SK-N-DZ (cell line): ENCODE data around the gene PORCN.
"Not testable (repeated sequence)": the region's sequence is repeated elsewhere in the genome, so short reads cannot be mapped to it uniquely, and the experiment has no call there.

Experiments
- DNase-seq: peaks from one replicate; pipeline ENCODE4 v3.0.0-alpha.2; 2015; ENCODE audit warnings: low spot score

PORCN gene

DNA sequence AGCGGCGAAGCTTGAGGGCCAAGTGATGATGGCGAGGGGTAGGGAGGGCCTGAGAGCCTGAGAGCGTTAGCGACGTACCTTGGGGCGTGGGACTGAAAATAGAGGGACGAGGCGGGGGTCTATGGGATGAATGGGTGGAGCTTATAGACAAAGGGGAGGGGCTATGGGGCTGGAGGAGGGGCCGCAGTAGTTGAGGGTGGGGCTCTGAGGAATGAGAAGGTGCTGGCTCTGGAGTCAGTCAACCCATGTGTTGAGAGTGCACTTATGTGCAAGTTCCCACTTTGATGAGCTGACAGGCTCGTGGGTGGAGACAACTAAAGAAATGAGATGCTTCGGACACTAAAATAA is 31.2 kb downstream of the PORCN start:
- no peak for DNase-seq

DNA sequence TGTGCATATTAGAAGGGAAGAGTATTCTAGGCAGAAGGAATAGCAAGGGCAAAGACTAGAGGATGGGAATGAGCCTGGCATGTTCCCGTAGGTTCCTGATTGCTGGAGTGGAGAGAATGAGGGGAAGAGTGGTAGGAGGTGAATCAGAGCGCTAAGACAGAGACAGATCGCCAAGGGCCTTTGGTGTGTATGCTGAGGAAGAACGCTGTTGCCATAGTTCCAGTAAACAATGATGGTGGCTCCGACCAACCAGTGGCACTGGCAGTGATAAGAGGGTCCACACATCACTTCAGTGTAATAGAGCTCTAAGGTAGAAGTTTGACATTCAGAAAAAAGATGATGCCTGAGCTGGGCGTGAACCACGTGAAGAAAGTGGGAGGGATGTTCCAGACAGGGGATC is 31.7 kb downstream of the PORCN start:
- no peak for DNase-seq

DNA sequence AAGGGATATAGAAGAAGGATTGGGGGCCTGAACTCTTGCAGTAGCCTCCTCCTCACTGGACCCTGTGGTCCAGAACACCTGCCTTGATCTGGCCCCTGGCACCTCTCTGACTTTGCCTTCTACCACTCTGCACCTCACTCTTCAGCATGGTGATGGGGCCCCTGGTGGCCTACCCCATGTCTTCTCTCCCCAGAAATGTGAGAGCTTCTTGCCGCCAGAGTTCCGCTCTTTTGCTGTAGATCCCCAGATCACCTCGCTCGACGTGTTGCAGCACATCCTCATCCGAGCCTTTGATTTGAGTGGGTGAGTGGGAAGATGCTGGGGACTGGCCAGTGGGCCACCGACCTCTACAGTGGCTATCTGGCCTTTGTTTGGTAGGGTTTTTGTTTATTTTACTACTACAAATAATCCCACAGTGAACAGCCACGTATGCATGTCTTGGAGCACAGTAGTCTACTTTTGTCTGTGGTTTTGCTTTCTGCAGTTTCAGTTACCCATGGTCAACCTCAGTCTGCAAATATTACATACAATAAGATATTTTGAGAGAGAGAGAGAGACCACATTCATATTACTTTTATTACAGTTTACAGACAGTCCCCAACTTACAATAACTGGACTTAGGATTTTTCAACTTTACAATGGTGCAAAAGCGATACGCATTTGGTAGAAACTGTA is 32.5 kb downstream of the PORCN start:
- DNase-seq, result no peak

DNA sequence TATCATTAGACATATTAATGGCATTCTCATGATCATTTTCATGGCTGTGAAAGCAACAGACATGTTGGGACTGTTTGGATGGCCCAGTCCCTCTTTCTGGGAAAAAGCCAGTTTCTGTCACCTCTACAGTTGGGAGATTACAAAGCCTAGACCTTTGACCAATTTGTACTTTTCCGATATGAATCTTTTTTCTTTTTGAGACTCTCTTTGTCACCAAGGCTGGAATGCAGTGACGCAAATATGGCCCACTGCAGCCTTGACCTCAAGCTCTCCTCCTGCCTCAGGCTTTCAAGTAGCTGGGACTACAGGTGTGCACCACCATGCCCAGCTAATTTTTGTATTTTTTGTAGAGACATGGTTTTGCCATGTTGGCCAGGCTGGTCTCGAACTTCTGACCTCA is 40.1 kb downstream of the PORCN start:
- DNase-seq, result no peak

DNA sequence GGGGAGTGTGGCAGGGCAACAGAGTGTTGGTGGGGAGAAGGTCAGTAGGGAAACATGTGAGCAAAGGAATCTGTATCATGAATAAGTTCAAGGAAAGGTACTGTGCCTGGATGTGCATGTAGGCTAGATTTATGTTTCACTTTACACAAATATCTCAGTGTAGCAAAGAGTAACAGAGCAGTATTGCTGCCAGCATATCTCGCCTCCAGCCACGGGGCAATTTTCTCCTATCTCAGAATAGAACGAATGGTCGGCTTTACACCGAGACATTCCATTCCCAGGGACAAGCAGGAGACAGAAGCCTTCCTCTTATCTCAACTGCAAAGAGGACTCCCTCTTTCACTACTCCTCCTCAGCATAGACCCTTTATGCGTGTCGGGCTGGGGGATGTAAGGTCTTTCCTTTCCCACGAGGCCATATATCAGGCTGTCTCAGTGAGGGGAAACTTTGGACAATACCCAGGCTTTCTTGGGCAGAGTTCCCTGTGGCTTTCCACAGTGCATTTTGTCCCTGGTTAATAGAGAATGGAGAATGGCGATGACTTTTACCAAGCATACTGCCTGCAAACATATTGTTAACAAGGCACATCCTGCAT is 47.0 kb downstream of the PORCN start:
- not testable (repeated sequence) for DNase-seq

DNA sequence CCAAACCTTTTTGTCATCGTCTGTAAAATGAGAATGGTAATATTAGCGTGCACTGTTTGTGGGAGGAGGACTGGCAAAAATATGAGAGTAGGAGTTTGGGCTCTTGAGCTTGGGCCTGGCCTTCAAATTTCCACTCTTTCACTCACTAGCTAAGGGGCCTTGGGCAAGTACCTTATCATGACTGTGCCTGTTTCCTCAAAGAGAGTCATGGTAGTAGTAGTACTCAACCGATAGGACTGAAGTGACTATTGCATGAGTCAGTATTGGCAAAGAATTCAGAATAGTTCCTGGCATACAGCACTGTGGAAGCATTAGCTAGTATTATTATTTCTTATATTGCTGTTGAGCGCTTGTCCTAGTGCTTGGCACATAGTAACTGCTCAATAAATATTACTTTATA is 49.5 kb downstream of the PORCN start:
- no peak for DNase-seq

DNA sequence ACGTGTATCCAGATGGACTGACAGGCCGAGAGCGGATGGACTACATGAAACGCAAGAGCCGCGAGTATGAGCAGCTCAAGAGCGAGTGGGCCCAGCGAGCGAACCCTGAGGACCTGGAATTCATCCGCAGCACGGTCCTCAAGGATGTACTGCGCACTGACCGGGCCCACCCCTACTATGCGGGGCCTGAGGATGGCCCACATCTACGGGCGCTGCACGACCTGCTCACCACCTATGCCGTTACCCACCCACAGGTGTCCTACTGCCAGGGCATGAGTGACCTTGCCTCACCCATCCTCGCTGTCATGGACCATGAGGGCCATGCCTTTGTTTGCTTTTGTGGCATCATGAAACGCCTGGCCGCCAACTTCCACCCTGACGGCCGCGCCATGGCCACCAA is 50.8 kb downstream of the PORCN start:
- no peak for DNase-seq

DNA sequence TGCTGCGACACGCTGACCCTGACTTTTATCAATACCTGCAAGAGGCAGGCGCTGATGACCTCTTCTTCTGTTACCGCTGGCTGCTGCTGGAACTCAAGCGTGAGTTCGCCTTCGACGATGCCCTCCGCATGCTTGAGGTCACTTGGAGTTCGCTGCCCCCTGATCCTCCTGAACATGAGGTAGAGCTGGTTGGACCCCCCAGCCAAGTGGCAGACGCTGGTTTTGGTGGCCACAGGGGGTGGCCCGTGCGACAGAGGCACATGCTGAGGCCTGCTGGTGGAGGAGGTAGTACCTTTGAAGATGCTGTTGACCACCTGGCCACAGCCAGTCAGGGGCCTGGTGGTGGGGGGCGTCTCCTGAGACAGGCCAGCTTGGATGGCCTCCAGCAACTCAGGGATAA is 51.3 kb downstream of the PORCN start:
- no peak for DNase-seq

DNA sequence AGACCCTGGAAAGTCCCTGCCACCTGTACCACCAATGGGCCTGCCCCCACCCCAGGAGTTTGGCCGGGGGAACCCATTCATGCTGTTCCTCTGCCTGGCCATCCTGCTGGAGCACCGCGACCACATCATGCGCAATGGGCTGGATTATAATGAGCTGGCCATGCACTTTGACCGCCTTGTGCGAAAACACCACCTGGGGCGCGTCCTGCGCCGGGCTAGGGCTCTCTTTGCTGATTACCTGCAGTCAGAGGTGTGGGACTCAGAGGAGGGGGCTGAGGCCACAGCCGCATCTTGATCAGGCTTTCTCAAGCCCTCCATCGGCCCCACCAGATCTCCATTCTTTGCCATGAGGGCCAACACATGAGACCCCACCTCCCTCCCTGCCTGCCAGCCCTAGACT is 51.9 kb downstream of the PORCN start:
- no peak for DNase-seq

DNA sequence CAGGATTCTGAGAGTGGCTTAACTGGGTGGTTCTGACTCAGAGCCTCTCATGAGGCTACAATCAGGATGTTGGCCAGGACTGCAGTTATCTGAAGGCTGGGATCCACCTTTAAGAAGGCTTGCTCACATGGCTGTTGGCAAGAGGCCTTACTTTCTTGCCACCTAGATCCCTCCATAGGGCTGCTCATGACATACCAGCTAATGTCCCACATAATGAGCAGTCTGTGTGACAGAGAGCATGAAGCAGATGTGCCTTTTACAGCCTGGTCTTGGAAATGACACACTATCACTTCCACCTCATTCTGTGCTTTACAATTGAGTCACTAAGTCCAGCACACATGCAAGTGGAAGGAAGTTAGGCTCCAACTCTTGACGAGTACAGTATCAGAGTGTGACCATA is 61.2 kb downstream of the PORCN start:
- DNase-seq, result no peak
